Measurements from ENCODE around the gene COL11A2. TPM values are rescaled to one million over a fixed set of nuclear protein-coding genes. Genes with fewer than 3 reads are reported as not detected.

Gene COL11A2
- total and polyA plus RNA-seq, 7 donors = 0.27 to 1.3 (median 0.57) TPM

- H3K27me3 ChIP-seq (ENCODE audit: insufficient read depth in 3 of 3, low read length in 2 of 3) = no peaks in the 10 kb centered on the region
- H3K4me3 ChIP-seq = no peak overlapping the region
- ATAC-seq = no peak
- H3K27ac ChIP-seq = no peak overlapping the region
- intact Hi-C loops (cut with DNase I) = loop anchor here (1.0 to 5.0 kb wide), 2 partner anchors 26 to 72 kb away; no protein-coding TSS in a partner anchor
- H3K4me1 ChIP-seq = peaks cover 5% of the 10 kb centered on the region
- H3K9me3 ChIP-seq = no peaks in the 10 kb centered on the region
- TF ChIP-seq CTCF (IDR thresholded peaks at IDR 0.05) = no peak
- no peaks in the 10 kb centered on the region for H3K36me3 ChIP-seq (ENCODE audit: insufficient read depth in 1 of 2, low read depth in 1 of 2)
- DNase-seq = no peak
- WGBS, 3 donors = 79 to 87% (median 81%) methylated on average over 17 of the region's 17 CpGs
Measured at GRCh38 chr6:33165581-33166258, 26.5 kb downstream of the COL11A2 start.

- ATAC-seq (no peak), DNase-seq (no peak)
- Histone ChIP-seq H3K4me1 (peaks cover 5% of the 10 kb centered on the region), H3K9me3 (no peaks in the 10 kb centered on the region), H3K4me3 (no peak overlapping the region), H3K36me3 (ENCODE audit: insufficient read depth in 1 of 2, low read depth in 1 of 2) (no peaks in the 10 kb centered on the region), H3K27me3 (ENCODE audit: insufficient read depth in 3 of 3, low read length in 2 of 3) (no peaks in the 10 kb centered on the region), H3K27ac (no peak overlapping the region)
- TF ChIP-seq CTCF (IDR thresholded peaks at IDR 0.05) = no peak
- WGBS, 3 donors = 56 to 68% (median 64%) methylated on average over 13 to 14 of the region's 14 CpGs
- intact Hi-C loops (cut with DNase I) = loop anchor here in 1 of 2 donors (5.0 kb wide), 1 partner anchor 72 kb away; no protein-coding TSS in a partner anchor
Measured at GRCh38 chr6:33164665-33165373, 27.4 kb downstream of the COL11A2 start.

GRCh38 chr6:33164176-33164575 lies 28.1 kb downstream of the COL11A2 start:
- peaks cover 5% of the 10 kb centered on the region for H3K4me1 ChIP-seq
- no peak for TF ChIP-seq CTCF (IDR thresholded peaks at IDR 0.05)
- H3K36me3 ChIP-seq (ENCODE audit: insufficient read depth in 1 of 2, low read depth in 1 of 2) = no peaks in the 10 kb centered on the region
- 44 to 52% (median 50%) methylated on average over 10 of the region's 10 CpGs for WGBS, 3 donors
- no peaks in the 10 kb centered on the region for H3K27me3 ChIP-seq (ENCODE audit: insufficient read depth in 3 of 3, low read length in 2 of 3)
- no peak for ATAC-seq
- no peak overlapping the region for H3K27ac ChIP-seq
- intact Hi-C loops (cut with DNase I) = no loop called here
- H3K4me3 ChIP-seq = no peak overlapping the region
- H3K9me3 ChIP-seq = no peaks in the 10 kb centered on the region
- no peak for DNase-seq

GRCh38 chr6:33163540-33163939 lies 28.7 kb downstream of the COL11A2 start:
- Histone ChIP-seq H3K4me1 (peaks cover 5% of the 10 kb centered on the region), H3K27me3 (ENCODE audit: insufficient read depth in 3 of 3, low read length in 2 of 3) (no peaks in the 10 kb centered on the region), H3K9me3 (no peaks in the 10 kb centered on the region), H3K36me3 (ENCODE audit: insufficient read depth in 1 of 2, low read depth in 1 of 2) (no peaks in the 10 kb centered on the region), H3K27ac (no peak overlapping the region), H3K4me3 (no peak overlapping the region)
- DNase-seq (no peak), ATAC-seq (no peak)
- intact Hi-C loops (cut with DNase I) = no loop called here
- TF ChIP-seq CTCF (IDR thresholded peaks at IDR 0.05) = no peak
- WGBS, 3 donors = 80 to 89% (median 86%) methylated on average over 10 of the region's 10 CpGs

Measured in psoas muscle (tissue), 8 donors.